ENCODE data around the gene SMOC1.
"Not testable (repeated sequence)": the region's sequence is repeated elsewhere in the genome, so short reads cannot be mapped to it uniquely, and the experiment has no call there.

Gene SMOC1

GRCh38 chr14:69901113-69901951 lies 22.1 kb downstream of the SMOC1 start:
- DNase-seq: no peak

- not testable (repeated sequence) for DNase-seq
Observed at GRCh38 chr14:69903046-69903445, 23.8 kb downstream of the SMOC1 start.

GRCh38 chr14:69904246-69904645 lies 25.0 kb downstream of the SMOC1 start:
- no peak for DNase-seq

GRCh38 chr14:69906201-69906600 lies 27.0 kb downstream of the SMOC1 start:
- no peak for DNase-seq

- DNase-seq: no peak
Observed at GRCh38 chr14:69909826-69910550, 30.8 kb downstream of the SMOC1 start.

- no peak for DNase-seq
Observed at GRCh38 chr14:69910871-69911270, 31.7 kb downstream of the SMOC1 start.

GRCh38 chr14:69913686-69914085 lies 34.5 kb downstream of the SMOC1 start:
- no peak for DNase-seq

GRCh38 chr14:69916396-69916795 lies 37.2 kb downstream of the SMOC1 start:
- no peak for DNase-seq

GRCh38 chr14:69917287-69917686 lies 38.1 kb downstream of the SMOC1 start:
- DNase-seq: no peak

- no peak for DNase-seq
Observed at GRCh38 chr14:69919815-69920214, 40.6 kb downstream of the SMOC1 start.

GRCh38 chr14:69921052-69921451 lies 41.8 kb downstream of the SMOC1 start:
- no peak for DNase-seq

GRCh38 chr14:69922198-69922597 lies 43.0 kb downstream of the SMOC1 start:
- DNase-seq: no peak

GRCh38 chr14:69924201-69924600 lies 45.0 kb downstream of the SMOC1 start:
- no peak for DNase-seq

GRCh38 chr14:69928111-69928523 lies 48.9 kb downstream of the SMOC1 start:
- no peak for DNase-seq

- no peak for DNase-seq
Observed at GRCh38 chr14:69930780-69931379, 51.7 kb downstream of the SMOC1 start.

- DNase-seq: no peak
Observed at GRCh38 chr14:69931960-69932359, 52.7 kb downstream of the SMOC1 start.

GRCh38 chr14:69932391-69932790 lies 53.2 kb downstream of the SMOC1 start:
- no peak for DNase-seq

GRCh38 chr14:69933623-69934275 lies 54.5 kb downstream of the SMOC1 start:
- no peak for DNase-seq

GRCh38 chr14:69937367-69938081 lies 58.3 kb downstream of the SMOC1 start:
- no peak for DNase-seq

GRCh38 chr14:69938751-69939150 lies 59.5 kb downstream of the SMOC1 start:
- DNase-seq: no peak

GRCh38 chr14:69941768-69942742 lies 62.8 kb downstream of the SMOC1 start:
- DNase-seq: no peak

Data from MV-4-11 (cell line).